ENCODE results near the gene CC2D2A. TPM values are rescaled to one million over a fixed set of nuclear protein-coding genes. Genes with fewer than 3 reads are reported as not detected.

The CC2D2A gene
- total RNA-seq, 2 donors from 2014 or later, result 2.6 to 8.3 TPM

GRCh38 chr4:15649914-15650545, 180.3 kb downstream of the CC2D2A start:
- intact Hi-C loops (cut with DNase I), result loop anchor here (10.0 kb wide), 1 partner anchor 165 kb away; no protein-coding TSS in a partner anchor
- H3K36me3 ChIP-seq, result no peaks in the 10 kb centered on the region
- no peaks in the 10 kb centered on the region for H3K9me3 ChIP-seq
- no peak overlapping the region for H3K9ac ChIP-seq (ENCODE audit: low read depth in 2 of 2, low read length in 2 of 2)
- TF ChIP-seq CTCF (IDR thresholded peaks at IDR 0.05), result peak; percentile 62
- H3K4me1 ChIP-seq, result peaks cover 8% of the 10 kb centered on the region
- H3K27ac ChIP-seq, result no peak overlapping the region
- no peaks in the 10 kb centered on the region for H3K27me3 ChIP-seq
- DNase-seq, result peak; percentile 52
- H3K4me3 ChIP-seq, result no peak overlapping the region

Other genes starting within 250 kb of the CC2D2A start
- gene C1QTNF7, start 41.8 kb upstream of the CC2D2A start, total RNA-seq, result 1 to 10 TPM in 1 of 2 donors, under 1 TPM in 1; 0.94 to 4.2 TPM
- 10 to 100 TPM; 43.4 to 52.1 TPM for gene FBXL5, start 185.5 kb downstream of the CC2D2A start, total RNA-seq
- 10 to 100 TPM; 27.3 to 32.2 TPM for gene FAM200B, start 211.9 kb downstream of the CC2D2A start, total RNA-seq
- 10 to 100 TPM in 1 of 2 donors, 1 to 10 TPM in 1; 9.2 to 12.4 TPM for gene BST1, start 233.2 kb downstream of the CC2D2A start, total RNA-seq